Left ventricle myocardium inferior (tissue), 1 donor: ENCODE results near the gene OMA1. TPM values are rescaled to one million over a fixed set of nuclear protein-coding genes. Genes with fewer than 3 reads are reported as not detected.

Source experiments
- DNase-seq: peaks from one replicate; pipeline ENCODE4 v3.0.0-alpha.2; 2020
- H3K27ac ChIP-seq: fragments of 200-600 bp; replicated peaks from 2 replicates; pipeline ENCODE4 v1.8.0; 2021
- H3K27me3 ChIP-seq: fragments of 200-600 bp; 2 replicates; pipeline ENCODE4 v1.8.0; 2021; ENCODE audit warnings: low read depth
- H3K36me3 ChIP-seq: fragments of 200-600 bp; 2 replicates; pipeline ENCODE4 v1.8.0; 2021
- H3K4me1 ChIP-seq: fragments of 200-600 bp; 2 replicates; pipeline ENCODE4 v1.8.0; 2021
- H3K4me3 ChIP-seq: fragments of 200-600 bp; 2 replicates; pipeline ENCODE4 v1.8.0; 2021; ENCODE audit warnings: mild to moderate bottlenecking, moderate library complexity
- H3K9me3 ChIP-seq: fragments of 200-600 bp; replicated peaks from 2 replicates; pipeline ENCODE4 v1.8.0; 2021
- CTCF ChIP-seq: fragments of 200-600 bp; IDR thresholded peaks from 2 replicates; pipeline ENCODE4 v1.8.0; 2021; ENCODE audit warnings: antibody characterized with exemption, mild to moderate bottlenecking, borderline replicate concordance
- intact Hi-C: fragments of 100-400 bp; cut with micrococcal nuclease; formaldehyde crosslinking; loops from one replicate; pipeline ENCODE4 v1.11.0; 2022
- total RNA-seq: library from RNA; stranded (reverse); fragmentation: NEBNext Ultra II Directional; extraction: Animal tissue kit (Norgen Biotek cat#: 25700); gene quantifications from one replicate; pipeline ENCODE4 v1.2.1, GENCODE V29; 2021
- donor health status: DM: no; HTN: yes; CAD: no; lungs with severe emphysema.

Gene OMA1
- total RNA-seq, 1 donor from 2014 or later = 36.6 TPM

- peak; percentile 18 for DNase-seq
- Histone ChIP-seq H3K27ac (no peak within 1 kb of the TSS), H3K9me3 (no peaks in the 10 kb centered on the region), H3K4me1 (peaks cover 22% of the 10 kb centered on the region), H3K27me3 (peaks cover 80% of the 10 kb centered on the region), H3K4me3 (peak within 1 kb of the TSS; percentile 54), H3K36me3 (no peaks in the 10 kb centered on the region)
- intact Hi-C loops = no loop called here
- no peak for TF ChIP-seq CTCF
These were observed 30.5 kb upstream of the OMA1 start, which contains the start of gene TACSTD2 for GRCh38 chr1:58576727-58577653. Gene TACSTD2 (minus strand): TSS chr1:58577252. CDS start chr1:58577156, 96 bp downstream.

GRCh38 chr1:58576325-58576726 is 29.8 kb upstream of the OMA1 start:
- Histone ChIP-seq H3K36me3 (no peaks in the 10 kb centered on the region), H3K4me3 (peak overlapping the region; percentile 54), H3K27me3 (peaks cover 86% of the 10 kb centered on the region), H3K27ac (no peak overlapping the region), H3K4me1 (peaks cover 22% of the 10 kb centered on the region), H3K9me3 (no peaks in the 10 kb centered on the region)
- no peak for DNase-seq
- TF ChIP-seq CTCF = no peak
- intact Hi-C loops = no loop called here

GRCh38 chr1:58575551-58576324 is 29.2 kb upstream of the OMA1 start:
- Histone ChIP-seq H3K4me3 (peak overlapping the region; percentile 54), H3K36me3 (no peaks in the 10 kb centered on the region), H3K27ac (no peak overlapping the region), H3K4me1 (peaks cover 22% of the 10 kb centered on the region), H3K9me3 (no peaks in the 10 kb centered on the region), H3K27me3 (peaks cover 86% of the 10 kb centered on the region)
- TF ChIP-seq CTCF = no peak
- intact Hi-C loops = no loop called here
- no peak for DNase-seq

- intact Hi-C loops = no loop called here
These were observed 28.3 kb upstream of the OMA1 start for GRCh38 chr1:58574816-58575215.

More at GRCh38 chr1:58574816-58575215, 28.3 kb upstream of the OMA1 start:
- H3K4me3 ChIP-seq = no peak overlapping the region
- H3K27ac ChIP-seq = no peak overlapping the region
- no peaks in the 10 kb centered on the region for H3K9me3 ChIP-seq
- H3K4me1 ChIP-seq = peaks cover 22% of the 10 kb centered on the region
- no peak for TF ChIP-seq CTCF
- peaks cover 91% of the 10 kb centered on the region for H3K27me3 ChIP-seq
- no peaks in the 10 kb centered on the region for H3K36me3 ChIP-seq
- DNase-seq = no peak
